T-helper 1 cell (primary cell): ENCODE data around the gene EML1.

Source experiments
- DNase-seq, 5 donors: peaks; one replicate each; pipeline ENCODE4 v3.0.0-alpha.2; 2012 to 2020

The EML1 gene

DNA sequence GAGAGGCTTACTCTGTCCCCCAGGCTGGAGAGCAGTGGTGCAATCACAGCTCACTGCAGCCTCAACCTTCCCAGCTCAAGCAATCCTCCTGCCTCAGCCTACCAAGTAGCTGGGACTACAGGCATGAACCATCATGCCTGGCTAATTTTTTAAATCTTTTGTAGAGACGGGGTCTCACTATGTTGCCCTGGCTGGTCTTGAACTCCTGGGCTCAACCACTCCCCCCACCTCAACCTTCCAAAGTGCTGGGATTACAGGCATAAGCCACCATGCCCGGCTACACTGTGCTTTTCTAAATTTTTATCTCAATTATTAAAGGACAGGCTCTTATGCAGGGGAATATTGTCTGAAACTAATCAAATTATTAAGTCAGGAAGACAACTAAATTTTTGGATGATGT is 44.6 kb downstream of the EML1 start:
- DNase-seq: no peak

DNA sequence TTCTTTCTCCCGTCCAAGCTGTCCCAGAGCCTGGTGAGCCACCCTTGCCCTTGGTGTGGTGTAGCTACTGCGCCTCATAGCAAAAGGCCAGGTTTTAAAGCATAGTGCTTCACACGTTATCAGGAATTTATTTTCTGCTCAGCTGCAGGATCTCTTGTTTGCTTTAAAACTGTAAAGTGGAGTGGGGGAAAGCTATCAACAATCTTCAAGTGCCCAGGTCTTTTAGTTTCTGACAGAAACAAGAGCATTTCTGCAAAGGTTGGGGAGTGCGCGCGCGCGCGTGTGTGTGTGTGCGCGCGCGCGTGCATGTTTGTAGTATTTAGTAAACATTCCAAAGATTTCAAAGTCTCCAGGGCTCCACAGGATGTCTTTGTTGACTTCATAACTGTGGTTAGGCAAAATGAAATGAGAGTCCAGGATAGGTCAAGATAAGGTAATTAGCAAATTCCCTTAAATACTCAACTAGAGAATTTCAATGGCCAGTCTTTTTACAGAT is 45.5 kb downstream of the EML1 start:
- no peak for DNase-seq

DNA sequence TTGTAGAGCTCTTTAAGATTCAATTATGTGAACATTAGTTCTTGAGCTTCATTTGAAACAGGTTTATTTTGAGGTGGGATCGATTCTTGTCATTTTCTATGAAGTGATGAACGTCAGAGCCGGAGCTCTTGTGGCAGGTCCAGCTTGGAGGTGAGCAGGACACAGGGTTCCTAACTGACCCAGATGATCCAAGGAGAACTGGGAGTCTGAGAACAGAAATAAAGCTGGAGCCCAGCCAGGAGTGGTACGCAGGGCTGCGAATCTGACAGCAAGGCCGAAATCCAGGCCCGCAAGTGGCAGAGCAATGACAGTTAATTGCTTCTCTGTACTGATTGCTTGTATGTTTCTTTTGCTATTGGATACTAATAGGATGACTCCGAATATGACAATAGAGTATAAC is 46.5 kb downstream of the EML1 start:
- DNase-seq: no peak

DNA sequence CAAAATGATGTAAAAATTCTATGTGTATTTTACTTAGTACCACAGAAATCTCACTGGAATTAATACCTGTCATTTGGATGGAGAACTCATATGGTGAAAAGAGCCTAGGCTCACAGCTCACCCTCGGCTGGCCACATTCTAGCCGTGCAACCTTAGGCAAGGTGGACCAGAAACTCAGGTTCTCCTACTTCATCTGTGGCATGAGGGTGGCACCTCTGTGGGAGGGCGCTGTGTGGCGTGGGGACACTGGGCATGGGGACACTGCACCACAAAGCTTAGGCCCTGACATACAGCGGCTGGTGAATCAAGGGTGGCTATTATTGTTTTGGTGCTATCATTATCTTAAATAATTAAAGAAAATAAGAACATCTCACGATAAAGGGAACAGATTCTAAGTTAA is 47.1 kb downstream of the EML1 start:
- no peak for DNase-seq

DNA sequence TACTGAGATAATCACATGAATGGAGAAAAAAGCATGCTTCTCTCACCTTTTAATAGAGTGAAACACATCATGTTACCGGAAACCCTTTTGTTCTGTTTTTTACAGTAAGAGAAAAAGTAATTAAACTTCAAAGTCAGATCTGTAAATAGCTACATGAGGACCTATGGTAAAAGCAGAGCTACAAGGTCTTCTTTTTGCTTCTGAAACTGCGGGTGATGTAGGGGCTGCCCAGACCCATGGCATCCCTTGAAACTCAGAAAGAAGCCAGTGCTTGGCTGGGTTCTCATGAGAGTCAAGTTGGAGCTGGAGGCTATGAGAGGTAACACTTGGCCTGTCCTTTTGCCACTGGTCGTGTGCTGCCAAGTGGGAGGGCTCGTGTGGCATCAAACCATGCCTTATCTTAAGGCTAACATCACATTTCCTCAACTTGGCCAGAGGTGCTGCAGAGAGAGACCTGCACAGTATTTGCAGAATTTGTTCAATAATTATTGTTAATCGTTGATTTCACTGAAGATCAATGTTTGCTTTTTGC is 47.6 kb downstream of the EML1 start:
- no peak for DNase-seq

DNA sequence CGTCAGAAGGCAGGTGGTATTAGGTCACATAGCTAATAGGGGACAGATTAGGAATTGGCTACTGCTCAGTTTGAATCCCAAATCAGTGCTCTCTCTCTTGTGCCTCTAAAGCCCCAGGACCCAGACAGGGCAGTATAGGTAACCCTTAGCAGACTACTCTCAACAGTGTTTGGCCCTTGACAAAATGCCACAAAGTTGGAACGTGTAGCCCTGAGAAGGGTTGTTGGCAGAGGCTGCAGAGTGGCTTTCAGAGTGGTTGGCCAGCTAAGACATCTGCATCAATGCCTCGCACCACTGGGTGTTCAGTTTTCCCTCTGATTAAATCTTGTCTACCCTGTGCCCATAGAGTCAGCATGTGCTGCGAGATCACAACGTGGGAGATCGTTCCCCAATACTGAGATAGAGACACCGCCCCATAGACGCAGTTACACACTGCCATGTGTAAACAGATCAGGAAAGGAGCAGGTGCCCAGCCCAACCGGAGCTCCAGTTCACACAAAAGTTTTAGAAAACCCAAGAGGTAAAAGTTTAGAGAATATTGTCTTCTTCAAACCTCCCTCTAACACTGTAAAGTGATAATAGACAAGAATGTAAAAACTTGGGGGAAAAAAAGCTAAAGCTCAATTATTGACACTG is 48.3 kb downstream of the EML1 start:
- DNase-seq: no peak

DNA sequence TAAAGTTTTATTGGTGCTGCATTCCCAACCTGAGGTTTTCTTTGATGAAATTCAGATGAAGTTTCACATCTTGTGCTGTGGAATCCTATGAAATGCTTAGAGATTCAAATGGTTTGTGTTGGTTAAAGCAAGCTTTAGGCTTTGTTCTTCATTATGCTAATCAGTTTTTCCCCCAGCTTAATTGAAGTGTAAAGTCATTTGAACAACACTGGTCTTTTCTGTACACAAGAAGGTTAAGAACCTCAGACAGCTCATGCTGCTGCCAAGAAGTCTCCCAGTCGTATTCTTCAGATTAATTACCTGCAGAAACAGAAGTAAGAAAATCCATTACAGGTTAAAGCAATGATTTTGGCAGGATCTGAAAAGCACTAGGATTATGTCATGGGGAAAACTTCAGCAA is 48.9 kb downstream of the EML1 start:
- no peak for DNase-seq

DNA sequence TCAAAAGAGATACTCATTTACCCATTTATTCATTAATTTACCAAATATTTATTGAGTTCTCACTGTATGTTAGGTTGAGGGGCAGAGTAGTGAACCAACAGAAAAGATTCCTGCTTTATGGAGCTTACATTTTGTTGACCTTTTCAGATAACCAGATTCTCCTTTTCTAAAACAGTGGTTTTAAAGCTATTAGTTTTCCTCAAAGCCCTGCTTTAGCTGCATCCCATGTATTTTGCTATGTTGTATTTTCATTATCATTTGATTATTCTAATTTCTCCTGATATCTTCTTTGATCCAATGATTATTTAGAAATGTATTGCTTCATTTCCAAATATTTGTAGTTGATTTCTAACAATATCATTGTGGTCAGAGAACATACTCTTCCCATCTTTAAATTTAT is 53.6 kb downstream of the EML1 start:
- DNase-seq: no peak

DNA sequence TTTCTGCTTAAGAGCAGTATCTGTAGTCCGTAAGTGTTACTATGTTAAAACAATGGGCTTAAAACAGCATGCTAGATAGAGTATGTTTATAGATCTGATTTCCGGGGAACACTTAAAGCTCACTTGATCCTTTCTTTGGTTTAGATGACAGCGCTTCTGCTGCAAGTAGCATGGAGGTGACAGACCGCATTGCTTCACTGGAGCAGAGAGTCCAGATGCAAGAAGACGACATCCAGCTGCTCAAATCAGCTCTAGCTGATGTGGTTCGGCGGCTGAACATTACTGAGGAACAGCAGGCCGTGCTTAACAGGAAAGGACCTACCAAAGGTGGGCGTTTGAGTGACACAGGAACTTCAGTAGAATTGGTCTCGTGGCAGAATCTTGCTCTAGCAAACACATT is 57.5 kb downstream of the EML1 start:
- no peak for DNase-seq

DNA sequence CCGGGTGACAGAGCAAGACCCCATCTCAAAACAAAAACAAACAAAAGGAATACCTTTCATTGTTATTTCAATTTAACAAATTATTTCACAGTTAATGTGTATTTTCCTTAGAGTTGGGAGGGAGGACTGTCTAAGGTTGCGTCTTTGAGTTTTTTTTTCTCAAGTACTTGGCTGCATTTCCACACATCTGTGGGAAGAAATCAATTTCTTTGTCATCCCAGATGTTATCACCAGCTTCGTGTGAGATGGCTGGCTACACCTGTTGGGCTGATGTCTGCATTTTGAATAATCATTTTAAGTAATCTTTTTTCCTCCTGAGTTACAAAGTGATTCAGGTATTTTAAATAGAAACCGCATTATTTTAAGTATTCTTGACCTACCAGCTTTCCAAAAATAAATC is 59.4 kb downstream of the EML1 start:
- no peak for DNase-seq

DNA sequence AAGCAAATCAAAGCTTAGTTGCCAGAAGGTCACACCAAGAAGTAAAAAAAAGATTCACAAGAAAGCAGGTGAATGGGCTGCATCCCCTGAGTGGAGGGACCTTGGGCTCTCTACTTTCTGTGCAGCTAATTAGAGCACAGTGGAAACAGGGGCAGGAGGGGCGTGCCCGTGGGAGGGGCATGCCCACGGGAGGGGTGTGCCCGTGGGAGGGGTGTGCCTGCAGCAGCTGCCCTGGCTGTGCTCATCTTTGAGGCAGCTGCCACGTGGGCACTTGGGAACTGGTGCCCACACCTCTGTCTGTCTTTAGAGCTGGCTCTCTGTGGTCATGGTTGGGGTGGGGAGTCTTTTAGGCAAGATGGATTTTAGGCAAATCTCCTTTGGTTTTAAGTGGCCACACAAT is 60.0 kb downstream of the EML1 start:
- DNase-seq: no peak

DNA sequence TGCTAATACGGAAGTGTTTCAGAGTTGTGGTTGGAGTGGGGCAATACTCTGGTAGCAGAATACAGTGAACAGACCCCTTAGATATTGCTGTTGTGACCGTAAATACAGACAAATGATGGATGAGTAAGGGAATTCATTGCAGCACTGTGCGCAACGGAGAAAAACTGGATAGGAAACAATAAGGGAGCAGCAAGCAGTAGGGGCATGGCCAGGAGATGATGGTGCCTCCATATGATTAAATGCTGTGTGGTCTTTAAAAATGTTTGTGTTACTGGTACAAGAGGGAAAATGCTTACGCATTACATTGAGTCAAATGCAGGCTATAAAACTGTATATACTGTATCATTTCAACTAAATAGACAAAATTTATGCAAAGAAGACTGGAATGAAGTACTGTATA is 61.6 kb downstream of the EML1 start:
- no peak for DNase-seq

DNA sequence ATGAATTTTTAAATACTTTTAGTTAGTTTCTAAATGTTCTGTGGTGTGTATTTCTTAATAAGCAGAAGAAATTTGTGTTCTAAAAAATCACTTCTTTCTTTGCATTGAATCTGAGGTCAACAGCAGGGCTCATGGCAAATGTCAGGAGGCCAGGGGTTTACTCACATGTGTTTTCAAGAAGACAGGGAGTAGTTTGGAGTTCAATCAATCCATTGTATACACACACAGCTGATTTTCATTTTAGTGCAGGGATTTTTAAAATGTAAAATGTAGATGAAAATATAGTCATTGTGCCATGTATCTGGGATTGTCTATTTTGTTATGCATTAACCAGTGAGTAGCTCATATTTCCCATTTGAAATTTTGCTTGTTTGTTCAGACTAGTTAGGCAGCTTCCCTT is 62.1 kb downstream of the EML1 start:
- DNase-seq: no peak

DNA sequence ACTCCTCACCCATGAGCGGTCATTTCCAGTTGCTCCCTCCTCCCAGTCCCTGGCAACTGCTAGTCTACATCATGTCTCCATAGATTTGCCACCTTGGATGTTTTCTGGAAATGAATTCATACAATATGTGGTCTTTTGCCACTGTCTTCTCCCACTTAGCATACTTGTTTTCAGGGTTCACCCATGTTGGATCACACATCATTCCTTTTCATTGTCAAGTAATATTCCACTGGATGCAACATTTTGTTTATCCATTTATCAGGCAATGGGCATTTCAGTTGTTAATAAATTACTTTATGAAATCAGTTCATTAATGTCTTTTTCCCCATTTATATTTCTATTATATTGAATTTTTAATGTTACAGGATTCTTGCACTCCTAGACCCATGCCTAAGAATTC is 64.3 kb downstream of the EML1 start:
- DNase-seq: no peak

DNA sequence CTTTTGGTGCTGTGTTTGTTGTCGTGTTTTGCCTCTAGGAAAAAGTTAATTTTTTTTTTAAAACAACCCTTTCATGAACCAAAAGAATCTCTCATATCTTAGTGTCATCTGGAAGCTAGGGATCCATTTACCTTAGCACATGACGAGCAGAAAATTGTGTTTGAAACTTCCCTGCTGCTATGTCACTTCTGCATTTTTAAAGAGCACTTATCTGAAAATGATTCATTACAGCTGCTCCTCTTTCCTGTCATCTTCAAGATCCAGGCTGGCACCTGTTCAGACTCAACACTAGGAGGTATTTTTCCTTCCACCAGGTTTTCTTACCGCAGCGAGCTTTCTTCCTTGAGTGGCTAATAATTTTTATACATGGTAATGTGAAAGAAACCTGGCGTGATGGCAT is 67.0 kb downstream of the EML1 start:
- DNase-seq: no peak

DNA sequence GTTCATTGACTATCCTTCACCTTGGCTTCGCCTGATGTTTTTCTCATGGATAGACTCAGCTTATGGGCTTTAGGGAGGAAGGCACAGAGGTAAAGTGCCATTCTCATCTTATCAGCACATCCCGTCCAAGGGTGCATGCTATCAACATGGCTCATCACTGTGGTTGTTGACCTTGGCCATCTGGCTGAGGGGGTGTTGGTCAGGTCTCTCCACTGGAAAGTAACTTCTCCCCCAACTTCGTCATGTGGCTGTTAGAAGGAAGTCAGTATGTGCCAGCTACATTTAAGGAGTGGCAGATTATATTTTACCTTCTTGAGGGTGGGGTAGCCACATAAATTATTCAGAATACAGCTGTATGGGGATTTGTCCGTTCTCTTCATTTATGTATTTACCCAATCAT is 68.9 kb downstream of the EML1 start:
- DNase-seq: no peak

DNA sequence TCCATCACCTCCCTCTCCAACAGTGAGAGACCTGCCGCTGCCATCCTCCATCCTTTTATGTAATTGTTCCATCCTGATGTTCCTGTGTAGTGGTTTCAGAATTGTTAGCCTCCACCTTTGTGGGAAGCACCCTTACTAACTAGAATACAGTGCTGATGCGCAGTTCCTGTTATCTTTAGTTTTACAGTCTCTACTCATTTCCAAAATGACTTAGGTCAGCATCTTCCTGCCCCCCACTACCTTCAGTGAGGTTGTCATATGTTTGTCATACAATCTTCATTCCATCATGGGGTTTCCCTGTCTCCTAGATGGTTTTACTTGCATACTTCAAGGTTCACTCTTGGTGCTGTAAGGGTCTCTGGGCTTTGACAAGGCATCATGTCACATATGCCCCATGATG is 69.8 kb downstream of the EML1 start:
- no peak for DNase-seq

DNA sequence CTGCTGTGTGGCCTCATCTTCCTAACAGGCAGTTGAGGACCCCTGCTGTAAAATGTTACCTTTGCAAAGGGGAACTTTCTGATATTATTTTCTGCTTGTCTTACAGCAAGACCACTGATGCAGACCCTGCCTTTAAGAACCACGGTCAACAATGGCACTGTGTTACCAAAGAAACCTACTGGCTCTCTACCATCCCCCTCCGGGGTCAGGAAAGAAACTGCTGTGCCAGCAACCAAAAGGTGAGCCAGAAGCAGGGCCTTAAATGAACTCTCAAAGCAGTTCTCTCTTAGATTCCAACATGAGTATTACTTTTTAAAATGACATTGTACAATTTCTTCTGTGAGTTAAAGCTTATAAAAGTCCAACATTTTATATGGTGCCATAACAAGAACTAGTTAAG is 72.2 kb downstream of the EML1 start:
- no peak for DNase-seq

DNA sequence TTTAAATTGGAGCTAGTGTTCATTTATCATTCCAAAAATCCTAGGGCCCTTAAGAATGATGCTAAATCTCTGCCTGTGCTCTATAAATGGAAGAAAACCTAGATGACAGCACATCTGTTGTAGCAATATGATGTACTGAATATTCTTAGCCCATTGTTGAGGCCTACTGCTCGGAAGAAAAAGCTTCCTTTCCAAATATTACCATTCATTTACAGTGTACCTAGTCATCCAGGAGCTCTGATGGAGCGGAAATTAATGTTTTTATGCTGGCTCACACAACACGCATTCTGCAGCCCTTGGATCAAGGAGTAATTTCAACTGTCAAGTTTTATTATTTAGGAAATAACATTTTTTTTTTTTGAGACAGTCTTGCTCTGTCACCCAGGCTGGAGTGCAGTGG is 77.4 kb downstream of the EML1 start:
- no peak for DNase-seq

DNA sequence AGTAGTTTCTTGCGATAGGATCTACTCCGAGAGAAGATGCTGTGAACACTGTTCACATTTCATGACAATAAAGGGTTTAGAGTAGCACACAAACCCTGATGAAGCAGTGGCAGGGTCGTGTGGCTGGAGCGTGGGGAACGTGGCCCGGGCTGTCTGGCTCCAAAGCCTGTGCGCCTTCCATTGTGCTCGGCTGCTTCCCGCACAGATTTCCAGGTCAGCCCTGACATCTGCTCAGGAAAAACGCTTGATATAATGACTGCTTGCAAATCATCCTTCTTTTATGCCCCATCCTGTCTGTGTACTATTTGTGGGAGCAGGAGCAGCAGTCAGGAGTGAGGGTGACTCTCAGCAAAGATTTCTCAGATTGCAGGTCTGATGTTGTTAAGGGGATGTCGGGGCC is 78.6 kb downstream of the EML1 start:
- no peak for DNase-seq

DNA sequence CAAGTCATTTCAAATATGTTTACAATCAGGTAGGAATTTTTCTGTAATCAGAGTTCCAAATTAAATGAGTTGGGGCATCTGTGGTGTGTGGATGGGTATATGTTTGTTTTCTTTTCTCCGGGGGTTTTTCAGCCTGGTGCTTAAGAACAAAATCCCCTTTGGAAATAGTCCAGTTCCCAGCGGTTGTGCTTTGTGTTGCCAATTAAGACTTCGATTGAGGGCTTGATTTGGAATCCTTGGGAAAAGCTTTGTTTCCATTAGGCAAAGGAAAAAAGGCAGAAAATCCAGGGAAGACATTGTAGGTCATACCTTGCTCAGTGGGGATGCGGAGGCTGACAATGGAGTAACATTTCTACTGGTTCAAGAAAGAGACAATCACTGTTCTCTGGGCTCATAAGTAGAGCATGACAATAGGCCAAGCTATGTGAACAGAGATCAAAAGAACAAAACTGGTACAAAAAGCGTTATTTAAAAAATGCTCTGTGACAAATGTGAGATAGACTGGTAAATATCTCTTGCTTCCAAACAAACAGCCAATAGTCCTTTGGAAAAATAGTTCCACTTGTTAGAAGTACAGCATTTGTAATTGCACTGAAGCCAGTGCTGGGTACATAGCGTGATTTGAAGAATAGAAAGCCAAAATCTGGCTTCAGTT is 79.7 kb downstream of the EML1 start:
- DNase-seq: no peak

DNA sequence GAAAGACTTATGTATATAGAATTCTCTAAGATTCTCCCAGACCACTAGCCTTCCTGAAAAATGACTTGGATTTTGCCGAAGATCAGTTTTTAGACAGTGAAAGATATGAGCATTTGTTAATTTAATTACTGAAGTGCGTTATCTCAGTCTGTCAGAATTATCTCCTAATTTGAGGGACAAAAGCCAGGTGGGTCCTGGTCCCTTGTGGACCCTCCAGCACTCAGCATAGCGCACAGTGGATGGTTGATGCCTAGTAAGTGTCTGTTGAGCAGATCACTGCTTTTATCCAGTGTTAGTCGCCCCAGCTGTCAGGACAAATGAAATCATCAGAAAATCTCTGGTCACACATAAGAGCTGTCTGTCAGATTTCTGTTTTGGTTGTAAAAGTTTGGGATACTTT is 80.4 kb downstream of the EML1 start:
- DNase-seq: no peak

DNA sequence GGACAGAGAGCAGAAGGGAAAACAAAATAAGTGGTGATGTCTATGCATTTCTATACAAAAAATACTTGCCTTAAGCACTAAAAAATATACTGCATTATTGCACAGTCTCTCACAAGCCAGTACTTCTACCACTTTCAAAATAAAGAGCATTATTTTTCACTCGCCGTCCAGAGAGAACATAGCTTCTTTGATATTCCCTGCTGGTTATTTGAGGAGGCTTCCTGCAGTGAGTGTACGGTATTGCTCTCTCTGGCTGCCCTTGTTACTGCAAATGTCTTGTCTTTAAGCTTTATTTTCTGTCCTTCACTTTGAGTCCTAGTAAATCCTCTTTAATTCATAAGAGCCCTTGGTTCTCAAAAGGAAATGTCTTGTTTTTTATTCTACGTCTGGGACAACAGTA is 81.1 kb downstream of the EML1 start:
- DNase-seq: no peak

DNA sequence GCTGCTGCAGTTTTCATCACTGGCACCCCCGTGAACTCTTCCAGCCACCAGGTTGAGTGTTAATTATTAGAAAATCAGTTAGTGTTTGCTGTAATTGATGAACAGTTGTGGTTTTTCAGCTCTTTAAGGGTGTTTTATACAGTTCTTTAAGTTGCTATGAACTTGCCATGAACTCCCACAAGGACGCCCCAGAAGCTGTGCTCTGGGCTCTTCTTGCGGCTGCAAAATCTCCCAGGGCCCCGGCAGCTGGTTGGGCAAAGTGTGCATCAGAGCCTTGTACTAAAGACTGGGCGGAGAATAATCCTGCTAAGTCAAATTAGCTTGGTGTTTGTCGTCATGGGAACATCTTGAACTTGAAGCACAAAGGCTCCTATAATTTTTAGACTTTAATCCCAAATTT is 82.2 kb downstream of the EML1 start:
- no peak for DNase-seq

DNA sequence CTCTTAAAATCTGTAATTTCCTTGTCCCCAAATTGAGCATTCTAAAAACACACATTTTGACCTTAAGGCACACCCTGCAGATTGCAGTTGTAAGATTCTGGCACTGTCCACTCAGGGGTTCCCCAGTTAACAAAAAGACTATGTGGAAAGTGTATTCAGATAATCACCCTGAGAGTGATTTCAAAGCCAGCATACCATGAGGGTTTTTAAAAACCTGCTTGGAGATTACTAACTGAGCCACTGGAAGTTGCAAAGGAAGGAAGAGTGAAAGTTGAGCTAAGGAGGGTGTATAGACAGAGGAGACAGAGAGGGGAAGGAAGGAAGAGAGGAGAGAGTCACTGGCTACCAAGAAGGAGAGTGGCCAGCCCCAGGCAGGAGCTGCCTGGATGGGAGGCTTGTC is 82.6 kb downstream of the EML1 start:
- no peak for DNase-seq
